Effector CD4-positive, alpha-beta T cell (primary cell): ENCODE data around the gene ZNF764.
A peak's percentile ranks its signal among the peaks of the same experiment; 100 is the strongest.
"Not testable (repeated sequence)": the region's sequence is repeated elsewhere in the genome, so short reads cannot be mapped to it uniquely, and the experiment has no call there.

ENCODE experiments used
- DNase-seq: peaks from one replicate; pipeline ENCODE4 v3.0.0-alpha.2; 2020
- total RNA-seq: gene quantifications from one replicate; lab custom pipeline; 2026; lab: John Stamatoyannopoulos, UW

ZNF764 gene
- 29.1 reads per million, percentile 55 among the genes with 10 or more reads in this experiment for total RNA-seq

DNA sequence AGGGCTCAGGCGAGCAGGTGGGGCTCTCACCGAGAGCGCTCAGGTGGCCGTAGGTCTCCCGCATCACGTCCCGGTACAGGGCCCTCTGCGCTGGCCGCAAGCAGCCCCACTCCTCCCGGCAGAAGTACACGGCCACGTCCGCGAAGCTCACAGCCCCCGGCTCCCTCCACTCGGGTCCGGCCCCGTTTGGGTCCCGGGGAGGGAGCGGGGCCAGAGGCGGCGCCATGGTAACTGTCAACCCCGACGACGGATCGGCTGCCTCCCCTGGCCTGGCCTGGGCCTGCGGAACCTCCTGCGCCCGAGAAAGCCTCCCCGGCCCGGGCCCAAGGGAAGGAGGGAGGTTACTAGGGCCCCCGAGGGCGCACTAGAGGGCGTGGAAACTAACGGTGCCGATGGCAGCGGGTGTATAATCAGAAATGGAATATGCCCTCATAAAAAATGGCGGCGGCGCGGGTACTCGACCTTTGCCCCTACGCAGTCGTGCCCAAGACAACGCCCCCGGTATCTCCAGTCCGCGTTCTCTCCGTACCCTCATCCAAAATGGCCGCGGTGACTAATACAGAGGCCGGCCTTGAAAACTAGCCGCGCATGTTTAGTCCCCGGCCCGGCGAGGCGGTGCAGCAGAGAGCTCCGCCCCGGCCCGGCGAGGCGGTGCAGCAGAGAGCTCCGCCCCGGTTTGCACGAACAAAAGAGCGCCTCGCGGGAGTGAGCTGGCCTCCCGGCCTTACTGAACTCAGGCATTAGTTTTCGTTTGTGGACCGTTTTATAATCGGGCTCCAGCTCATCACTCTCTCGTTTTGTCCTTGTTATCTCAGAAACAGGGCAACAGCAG lies at the start of gene ZNF764:
ZNF764 (minus strand) TSS at position 418 of the 832 bp plus-strand sequence; CDS start at position 226, 192 bp downstream.
- DNase-seq = peak; percentile 94

DNA sequence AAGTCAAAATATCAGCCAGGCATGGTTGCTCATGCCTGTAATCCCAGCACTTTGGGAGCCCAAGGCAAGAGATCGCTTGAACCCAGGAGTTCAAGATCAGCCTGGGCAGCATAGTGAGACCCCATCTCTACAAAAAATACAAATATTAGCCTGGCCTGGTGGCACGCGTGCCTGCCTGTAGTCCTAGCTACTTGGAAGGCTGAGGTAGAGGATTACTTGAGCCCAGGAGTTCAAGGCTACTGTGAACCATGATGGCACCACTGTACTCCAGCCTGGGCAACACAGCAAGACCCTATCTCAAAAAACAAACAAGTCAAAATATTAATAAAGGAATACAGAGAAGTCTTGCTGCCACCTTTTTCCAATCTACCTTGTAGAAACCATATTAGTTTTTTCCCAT lies 47.8 kb upstream of the ZNF764 start:
- DNase-seq = no peak

DNA sequence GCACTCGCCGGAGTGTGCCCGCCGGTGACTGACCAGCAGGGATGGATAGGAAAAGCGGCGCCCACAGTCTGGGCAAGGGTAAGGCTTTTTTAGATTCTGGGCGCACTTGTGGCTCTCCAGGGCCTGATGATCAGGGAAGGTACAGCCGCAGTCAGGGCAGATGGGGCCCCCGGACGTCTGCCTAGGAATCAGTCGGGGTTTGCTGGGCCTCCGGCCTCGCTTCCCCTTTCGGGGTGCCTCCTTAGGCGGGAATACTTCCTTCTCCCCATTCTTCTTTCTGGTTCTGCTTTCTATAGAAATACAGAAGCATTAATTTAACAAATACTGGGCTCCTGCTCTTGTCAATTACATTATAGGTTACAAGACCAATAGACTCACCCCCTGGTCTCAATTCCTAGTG lies 47.0 kb upstream of the ZNF764 start:
- DNase-seq = no peak

DNA sequence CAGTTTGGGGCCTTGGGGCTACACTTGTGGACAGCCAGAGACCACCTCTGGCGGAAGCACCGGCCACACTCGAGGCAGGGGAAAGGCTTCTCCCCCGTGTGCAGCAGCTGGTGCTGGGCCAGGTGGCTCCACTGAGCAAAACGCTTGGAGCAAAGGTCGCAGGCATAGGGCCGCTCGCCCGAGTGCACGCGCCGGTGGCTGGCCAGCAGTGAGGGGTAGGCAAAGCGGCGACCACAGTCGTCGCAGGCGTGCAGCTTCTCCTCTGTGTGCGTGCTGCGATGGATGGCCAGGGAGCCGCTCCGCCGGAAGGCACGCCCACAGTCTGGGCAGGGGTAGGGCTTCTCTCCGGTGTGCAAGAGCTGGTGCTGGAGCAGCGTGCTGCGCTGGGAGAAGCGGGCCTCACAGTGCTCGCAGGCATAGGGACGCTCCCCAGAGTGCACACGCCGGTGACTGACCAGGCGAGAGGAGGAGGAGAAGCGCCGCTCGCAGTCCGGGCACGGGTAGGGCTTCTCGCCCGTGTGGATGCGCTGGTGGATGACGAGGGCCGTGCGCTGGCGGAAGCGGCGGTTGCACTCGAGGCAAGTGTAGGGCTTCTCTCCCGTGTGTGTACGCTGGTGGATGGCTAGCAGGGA lies 46.3 kb upstream of the ZNF764 start:
- no peak for DNase-seq

DNA sequence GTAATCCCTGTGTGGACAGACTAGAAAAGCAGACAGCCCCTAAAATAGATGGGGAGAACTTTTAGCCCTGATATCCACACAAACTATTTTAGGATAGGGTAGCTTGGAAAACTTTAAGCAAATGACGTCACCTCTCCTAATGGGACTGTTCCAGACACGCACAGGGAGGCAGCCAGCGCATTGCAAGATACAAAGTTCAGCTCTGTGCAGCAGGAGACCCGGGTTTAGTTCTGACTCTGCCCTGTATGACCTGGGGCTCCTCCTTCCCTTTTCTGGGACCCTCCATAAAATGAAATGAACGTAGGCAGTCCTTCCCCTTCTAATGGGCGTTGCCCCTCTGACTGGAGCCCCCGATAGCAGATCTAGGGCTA lies 45.8 kb upstream of the ZNF764 start:
- no peak for DNase-seq

DNA sequence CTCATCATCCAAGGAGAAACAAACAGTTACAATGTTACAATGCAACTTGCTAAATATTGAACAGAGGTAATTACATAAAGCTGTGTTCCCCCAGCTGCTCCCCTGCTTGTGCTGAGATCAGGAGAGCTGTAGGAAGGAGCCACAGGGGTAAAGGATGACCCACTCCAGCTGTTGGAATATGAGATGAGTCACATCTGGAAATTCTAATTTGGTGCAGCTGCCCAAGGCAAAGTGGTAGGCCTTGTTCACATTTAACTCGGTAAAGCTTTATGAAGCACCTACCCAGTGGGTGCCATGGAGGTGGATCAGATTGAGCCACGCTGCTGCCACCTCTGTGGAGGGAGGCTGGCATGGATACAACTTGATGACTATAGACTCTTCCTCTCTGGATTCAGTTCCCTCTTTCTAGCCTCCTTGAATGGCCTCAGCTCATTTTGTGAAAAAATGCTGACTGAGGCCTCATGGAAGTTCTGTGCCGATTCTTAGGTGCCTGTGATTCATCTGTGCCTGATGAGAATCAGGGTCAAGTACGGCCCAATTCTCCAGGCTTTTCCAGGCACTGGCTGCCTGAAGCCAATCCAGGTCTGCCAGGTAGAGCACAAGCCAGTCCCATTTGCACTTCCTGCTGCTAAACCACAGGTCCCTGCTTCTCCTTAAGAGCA lies 44.6 kb upstream of the ZNF764 start:
- DNase-seq = no peak

DNA sequence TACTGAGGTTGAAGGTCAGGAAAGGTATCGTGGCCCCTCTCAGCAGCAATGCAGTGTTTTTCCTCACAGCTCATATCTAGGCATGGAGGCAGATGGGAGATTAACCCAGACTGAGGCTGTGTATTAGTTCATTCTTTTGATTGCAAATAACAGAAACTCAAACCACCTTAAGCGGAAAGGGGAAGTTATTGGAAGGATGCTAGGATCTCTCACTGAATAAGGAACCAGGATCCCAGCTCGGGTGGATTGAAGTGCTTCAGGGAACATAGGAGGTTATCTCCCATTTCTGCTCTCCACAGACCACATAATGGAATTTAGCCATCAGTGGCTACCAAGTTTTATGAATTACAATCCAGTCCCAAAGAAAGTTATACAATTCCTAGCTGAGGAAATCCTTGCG lies 43.8 kb upstream of the ZNF764 start:
- DNase-seq = no peak

DNA sequence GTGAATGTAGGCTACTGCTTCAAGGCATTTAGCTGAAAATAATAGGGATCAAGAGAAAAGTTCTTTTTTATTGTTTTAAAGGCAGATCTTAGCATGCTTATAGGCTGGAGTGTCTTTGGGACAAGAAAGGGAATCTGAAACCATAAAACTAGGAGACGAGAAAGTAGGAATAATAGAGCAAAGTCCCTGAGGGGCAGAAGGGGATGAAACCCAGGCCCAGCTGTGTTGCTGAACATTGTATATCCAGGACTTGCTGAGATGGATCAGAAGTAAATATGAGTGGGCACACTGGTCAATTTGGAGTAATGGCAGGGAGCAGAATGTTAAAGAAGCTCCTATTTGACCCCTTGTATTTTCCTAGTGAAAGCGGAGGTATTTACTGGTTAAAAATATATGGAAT lies 42.8 kb upstream of the ZNF764 start:
- DNase-seq = no peak

DNA sequence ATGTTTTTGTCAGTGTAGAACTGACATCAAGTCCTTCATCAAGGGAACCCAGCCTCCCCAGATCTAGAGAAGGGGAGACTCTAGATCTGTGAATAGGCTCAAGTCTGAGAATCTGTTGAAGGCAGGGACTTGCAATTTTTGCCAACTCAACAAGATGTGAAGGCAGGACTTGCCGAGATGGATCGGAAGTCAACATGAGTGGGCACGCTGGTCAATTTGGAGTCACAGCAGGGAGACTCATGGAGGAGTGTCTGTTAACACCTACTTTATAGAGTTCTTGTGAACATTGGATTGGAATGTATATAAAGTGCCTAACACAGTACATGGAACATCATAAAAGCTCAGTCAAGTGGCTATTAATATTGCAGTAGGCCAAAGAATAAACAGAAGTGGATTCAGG lies 42.0 kb upstream of the ZNF764 start:
- no peak for DNase-seq

DNA sequence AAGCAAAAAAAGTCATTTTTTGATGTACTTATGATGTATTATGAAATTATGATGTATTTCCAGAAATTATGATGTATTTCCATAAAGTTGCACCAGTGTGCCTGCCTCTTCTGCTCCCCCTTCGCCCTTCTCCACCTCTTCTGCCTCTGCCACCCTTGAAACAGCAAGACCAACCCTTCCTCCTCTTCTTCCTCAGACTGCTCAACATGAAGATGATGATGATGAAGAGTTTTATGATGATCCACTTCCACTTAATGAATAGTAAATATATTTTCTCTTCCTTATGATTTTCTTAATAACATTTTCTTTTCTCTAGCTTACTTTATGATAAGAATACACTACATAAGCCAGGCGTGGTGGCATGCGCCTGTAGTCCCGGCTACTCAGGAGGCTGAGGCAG lies 34.7 kb upstream of the ZNF764 start:
- DNase-seq = no peak

DNA sequence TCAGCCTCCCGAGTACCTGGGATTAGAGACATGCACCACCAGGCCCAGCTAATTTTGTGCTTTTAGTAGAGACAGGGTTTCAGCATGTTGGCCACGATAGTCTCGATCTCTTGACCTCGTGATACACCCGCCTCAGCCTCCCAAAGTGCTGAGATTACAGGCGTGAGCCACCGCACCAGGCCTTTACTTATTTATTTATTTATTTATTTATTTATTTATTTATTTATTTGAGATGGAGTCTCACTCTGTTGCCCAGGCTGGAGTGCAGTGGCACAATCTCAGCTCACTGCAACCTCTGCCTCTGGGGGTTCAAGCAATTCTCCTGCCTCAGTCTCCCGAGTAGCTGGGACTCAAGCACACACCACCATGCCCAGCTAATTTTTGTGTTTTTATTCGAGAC lies 32.7 kb upstream of the ZNF764 start:
- DNase-seq = not testable (repeated sequence)

DNA sequence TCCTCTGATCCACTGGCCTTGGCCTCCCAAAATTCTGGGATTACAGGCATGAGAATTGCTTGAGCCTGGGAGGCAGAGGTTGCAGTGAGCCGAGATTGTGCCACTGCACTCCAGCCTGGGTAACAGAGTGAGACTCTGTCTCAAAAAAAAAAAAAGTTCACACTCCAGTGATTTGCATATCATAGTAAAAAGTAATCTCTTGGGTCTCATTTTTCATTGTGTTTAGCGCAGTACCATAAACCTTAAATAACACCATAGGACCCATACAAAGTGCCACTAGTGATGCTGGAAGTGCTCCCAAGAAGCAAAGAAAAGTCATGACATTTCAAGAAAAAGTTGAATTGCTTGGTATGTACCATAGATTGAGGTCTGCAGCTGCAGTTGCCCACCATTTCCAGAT lies 31.4 kb upstream of the ZNF764 start:
- not testable (repeated sequence) for DNase-seq

DNA sequence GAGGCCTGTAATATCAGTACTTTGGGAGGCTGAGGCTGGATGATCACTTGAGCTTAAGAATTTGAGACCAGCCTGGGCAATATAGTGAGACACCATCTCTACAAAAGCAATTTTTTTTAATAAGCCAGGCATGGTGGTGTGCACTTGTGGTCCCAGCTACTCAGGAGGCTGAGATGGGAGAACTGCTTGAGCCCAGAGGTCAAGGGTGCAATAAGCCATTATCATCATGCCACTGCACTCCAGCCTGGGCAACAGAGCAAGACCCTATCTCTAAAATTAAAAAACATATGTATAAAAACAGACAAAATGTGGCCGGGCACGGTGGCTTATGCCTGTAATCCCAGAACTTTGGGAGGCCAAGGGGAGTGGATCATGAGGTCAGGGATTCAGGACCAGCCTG lies 30.5 kb upstream of the ZNF764 start:
- no peak for DNase-seq

DNA sequence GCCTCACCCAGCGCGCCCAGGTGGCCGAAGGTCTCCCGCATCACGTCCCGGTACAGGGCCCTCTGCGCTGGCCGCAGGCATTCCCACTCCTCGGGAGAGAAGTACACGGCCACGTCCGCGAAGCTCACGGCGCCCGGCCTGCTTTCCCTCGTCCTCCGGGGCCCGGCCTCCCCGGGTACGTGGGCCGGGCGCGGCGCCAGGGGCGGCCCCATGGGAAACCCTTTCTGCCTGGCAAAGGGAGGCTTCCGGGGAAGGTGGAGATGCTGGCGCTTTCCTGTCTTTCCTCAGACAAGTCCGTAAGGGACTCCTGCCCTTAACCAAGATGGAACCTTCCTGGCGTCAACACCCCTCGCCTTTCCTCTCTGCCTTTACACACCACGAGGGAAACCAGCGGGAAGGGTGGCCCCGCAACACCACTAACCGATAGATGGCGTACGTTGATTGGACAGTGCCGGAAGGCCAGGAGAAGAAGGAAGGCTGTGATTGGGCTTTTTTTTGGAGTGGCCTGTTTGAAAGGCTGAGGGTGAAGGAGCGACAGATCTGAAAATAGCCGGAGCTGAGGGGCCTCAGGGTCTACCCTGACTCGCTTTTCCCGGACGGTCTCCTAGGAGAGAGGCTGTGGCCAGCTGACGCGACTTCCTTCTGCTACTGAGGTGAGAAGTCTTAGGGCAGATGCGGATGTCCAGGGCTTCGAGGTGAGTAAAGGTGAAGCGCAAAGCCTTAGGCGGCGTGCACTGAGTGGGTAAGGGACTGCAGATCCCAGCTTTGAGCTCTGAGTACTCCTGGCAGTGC lies 27.4 kb upstream of the ZNF764 start, which contains the start of gene ZNF785:
ZNF785 (minus strand) TSS at position 298 of the 792 bp plus-strand sequence; CDS start at position 212, 86 bp downstream.
- peak; percentile 91 for DNase-seq

DNA sequence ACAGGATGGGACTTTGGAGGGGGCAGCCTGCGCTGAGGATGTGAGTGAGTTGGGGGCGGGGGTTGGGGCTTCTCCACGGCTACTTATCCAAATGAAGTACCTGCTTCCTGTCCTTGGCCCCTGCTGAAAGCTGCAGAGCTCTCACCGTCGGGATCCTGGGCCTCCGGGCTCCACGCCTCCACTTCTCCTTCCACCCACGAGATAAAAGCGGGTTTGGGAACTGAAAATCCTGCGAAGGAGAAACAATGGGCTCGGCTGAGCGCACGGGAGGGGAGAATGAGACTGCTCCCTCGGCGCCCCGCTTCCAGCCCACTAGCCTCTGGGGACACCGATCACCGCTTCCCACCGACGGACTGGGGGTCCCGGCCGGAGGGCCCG lies 26.8 kb upstream of the ZNF764 start:
- DNase-seq = no peak

DNA sequence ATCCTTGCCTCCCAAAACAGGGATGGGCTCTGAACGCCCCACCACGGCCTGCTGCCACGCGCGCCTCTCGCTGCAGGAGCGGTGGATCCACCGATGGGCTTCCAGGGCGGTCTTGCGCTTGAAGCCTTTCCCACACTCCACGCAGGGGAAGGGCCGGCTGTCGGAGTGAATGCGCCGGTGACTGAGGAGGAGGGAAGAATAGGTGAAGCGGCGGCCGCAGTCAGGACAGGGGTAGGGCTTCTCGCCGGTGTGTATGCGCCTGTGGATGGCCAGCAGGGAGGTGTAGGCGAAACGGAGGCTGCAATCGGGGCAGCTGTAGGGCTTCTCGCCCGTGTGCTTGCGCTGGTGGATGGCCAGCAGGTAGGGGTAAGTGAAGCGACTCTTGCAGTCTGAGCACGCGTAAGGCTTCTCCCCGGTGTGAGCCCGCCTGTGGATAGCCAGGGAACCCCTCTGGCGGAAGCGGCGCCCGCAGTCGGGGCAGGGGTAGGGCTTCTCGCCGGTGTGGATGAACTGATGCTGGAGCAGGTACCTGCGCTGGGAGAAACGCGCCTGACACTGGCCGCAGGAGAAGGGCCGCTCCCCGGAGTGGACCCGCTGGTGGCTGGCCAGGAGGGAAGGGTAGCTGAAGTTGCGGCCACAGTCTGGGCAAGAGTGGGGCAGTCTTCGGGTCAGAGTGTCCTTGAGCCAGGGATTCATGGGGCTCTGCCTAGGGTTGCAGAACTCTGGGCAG lies 24.6 kb upstream of the ZNF764 start:
- no peak for DNase-seq

DNA sequence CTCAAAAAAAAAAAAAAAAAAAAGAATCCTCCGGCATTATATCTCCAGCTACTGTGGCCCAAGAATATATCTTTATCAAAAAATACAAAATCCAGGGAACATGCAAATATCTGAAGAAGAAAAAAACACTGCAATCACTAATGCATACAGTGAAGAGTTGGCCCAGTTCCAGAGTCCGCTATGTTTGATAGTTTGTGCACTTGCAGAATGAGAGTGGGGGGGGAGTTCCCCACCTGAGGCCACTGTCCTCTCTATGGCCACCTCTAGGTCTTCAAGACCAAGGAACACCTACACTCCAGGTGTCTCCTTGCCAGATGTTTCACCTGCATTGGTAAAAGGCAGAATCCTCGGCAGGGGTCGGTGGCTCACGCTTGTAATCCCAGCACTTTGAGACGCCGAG lies 23.3 kb upstream of the ZNF764 start:
- no peak for DNase-seq

DNA sequence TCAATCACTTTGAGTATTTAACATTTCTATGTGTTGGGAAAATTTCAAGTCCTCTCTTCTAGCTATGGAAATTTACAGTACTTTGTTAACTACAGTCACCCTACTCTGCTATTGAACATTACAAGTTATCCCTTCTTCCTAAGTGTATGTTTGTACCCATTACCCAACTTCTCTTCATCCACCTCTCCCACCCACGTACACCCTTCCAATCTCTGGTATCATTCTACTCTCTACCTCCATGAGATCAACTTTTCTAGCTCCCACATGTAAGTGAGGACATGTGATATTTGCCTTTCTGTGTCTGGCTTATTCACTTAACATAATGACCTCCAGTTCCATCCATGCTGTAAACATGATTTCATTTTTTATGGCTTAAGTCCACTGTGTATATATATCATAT lies 16.5 kb upstream of the ZNF764 start:
- no peak for DNase-seq

DNA sequence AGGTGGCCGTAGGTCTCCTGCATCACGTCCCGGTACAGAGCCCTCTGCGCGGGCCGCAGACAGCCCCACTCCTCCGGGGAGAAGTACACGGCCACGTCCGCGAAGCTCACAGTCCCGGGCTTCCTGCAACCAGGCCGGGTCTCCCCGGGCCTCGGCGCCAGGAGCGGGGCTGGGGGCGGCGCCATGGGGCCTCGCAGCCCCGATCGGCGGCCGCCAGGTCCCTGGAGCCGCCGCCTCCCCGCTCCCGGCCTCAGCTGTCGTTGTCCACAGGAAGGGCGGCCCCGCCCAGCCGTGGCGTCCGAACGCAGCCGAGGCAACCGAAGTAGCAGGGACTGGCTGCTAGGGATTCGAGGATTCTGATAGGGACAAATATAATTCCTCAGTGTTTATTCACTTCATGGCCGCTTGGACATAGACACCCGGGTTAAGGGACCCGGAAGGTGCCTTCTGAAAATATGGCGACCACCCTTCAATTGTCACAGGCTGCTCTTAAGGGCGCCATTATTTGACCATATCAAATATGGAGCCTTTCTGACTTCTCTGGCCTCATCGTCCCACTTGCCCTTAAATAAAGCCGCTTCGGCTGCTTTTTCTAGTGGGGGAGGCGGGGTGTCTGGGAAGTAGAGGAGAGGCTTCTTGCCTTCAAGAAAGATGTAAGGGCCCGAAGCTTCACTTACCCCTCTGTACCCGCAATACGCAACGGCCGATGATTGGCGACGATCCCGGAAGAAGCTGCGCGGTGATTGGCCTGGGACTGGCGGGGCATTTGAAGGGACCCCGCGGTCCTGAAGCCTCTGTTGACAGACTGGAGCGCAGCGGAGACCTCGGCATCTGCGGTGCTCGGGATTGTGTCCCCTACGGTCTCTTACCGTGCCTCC lies 13.5 kb upstream of the ZNF764 start, which contains the start of gene ZNF688:
ZNF688 (minus strand) TSS at position 270 of the 878 bp plus-strand sequence; CDS start at position 185, 85 bp downstream.
- DNase-seq = peak; percentile 95

DNA sequence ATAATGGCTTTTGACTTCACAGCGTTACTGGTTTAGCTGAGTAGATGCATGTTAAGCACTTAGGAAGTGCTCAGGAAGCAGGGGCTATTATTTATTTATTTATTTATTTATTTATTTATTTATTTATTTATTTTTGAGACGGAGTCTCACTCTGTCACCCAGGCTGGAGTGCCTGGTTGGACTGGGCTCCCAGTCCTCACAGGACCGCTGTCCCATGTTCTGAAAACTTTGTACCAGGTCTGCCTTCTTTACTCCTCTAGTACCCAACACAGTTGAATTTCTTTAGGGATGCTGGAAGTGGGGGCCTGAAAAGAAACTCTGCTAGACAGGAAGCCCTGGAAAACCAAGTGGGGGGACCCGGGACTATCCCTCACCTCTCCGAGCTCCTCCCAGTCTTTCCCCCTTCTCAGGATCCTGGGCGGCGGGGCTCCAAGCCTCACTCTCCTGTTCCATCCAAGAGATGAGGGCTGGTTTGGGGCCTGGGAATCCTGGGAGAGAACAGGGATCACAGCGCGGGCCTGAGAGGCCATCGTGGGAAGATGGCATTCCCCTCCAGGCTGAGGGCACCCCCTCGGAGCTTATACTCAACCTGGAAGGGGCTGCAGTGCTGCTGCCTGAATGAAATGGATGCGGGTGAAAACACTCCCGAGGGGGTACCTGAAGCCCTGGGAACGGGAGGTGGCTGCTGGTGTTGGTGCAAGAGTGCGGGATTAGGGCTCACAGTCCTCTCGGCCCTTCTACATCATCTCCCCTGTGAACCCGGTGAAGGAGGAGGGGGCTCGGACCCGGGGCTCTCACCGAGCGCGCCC lies 12.7 kb upstream of the ZNF764 start:
- DNase-seq = no peak
